K562 (cell line): Measurements from ENCODE around the gene THRSP. TPM values are rescaled to one million over a fixed set of nuclear protein-coding genes. Genes with fewer than 3 reads are reported as not detected.

ENCODE experiments used
- ATAC-seq: fragments of 200-7000 bp; cut with Tn5 transposase; 3 replicates; pipeline ENCODE4 v1.9.1; 2020; ENCODE audit warnings: moderate library complexity
- BruUV-seq: library from RNA; stranded (reverse); fragments of 400-500 nt; replicated peaks from 2 replicates; lab custom pipeline; 2021; lab: Mats Ljungman, UMichigan
- CTCF ChIA-PET: fragments of 300-600 bp; formaldehyde crosslinking; extraction: SDS; loops from one replicate; lab custom pipeline; 2021; ENCODE audit warnings: low intra/inter-chr PET ratio; lab: Yijun Ruan, JAX
- POLR2A ChIA-PET: fragments of 300-600, 350-650 bp; sonication (Branson Sonifier 250); formaldehyde crosslinking; extraction: SDS; loops from one replicate; lab custom pipeline; 2021; ENCODE audit warnings: antibody characterized with exemption, inconsistent platforms; lab: Yijun Ruan, JAX
- DNase-seq, 4 experiments: peaks; one replicate each; pipeline versions ENCODE4 v3.0.0 to v3.0.0-alpha.2; 2011 to 2018; ENCODE audit warnings: low spot score in 3 of 4, mixed read lengths in 3 of 4; ENCODE audit errors: extremely low read depth in 1 of 4
- FAIRE-seq: peaks from 2 replicates; lab custom pipeline; 2011; peaks lifted over from hg19 to GRCh38; lab: Jason Lieb, UNC
- H2AFZ ChIP-seq: 2 replicates; pipeline ENCODE4 v1.6.0; 2011; ENCODE audit warnings: low read depth, low read length, control low read depth, inconsistent platforms
- H3K27ac ChIP-seq: fragments of 200-600 bp; 3 replicates; pipeline ENCODE4 v1.8.0; 2011; ENCODE audit warnings: low read depth, mild to moderate bottlenecking, control low read depth, inconsistent platforms, low read length, moderate library complexity, mixed read lengths; ENCODE audit errors: extremely low read depth
- H3K27me3 ChIP-seq, 2 experiments: fragments of 300-600 bp in 1 of 2; 2 replicates in 1 of 2; 3 replicates in 1 of 2; pipeline versions ENCODE4 v1.6.0 to v1.8.0; 2011; ENCODE audit warnings: inconsistent platforms in 2 of 2, low read length in 2 of 2, mild to moderate bottlenecking in 1 of 2, mixed read lengths in 1 of 2, moderate library complexity in 1 of 2; ENCODE audit not compliant: control insufficient read depth in 2 of 2, insufficient read depth in 2 of 2
- H3K36me3 ChIP-seq: fragments of 300-600 bp; 3 replicates; pipeline ENCODE4 v1.8.0; 2011; ENCODE audit warnings: mild to moderate bottlenecking, low read length, inconsistent platforms; ENCODE audit not compliant: control insufficient read depth, insufficient read depth
- H3K4me1 ChIP-seq, 2 experiments: fragments of 200-600 bp in 1 of 2; replicated peaks in 1 of 2; 2 replicates in 1 of 2; 3 replicates in 1 of 2; pipeline versions ENCODE4 v1.5.1 to v1.8.0; 2011; ENCODE audit warnings: inconsistent platforms in 2 of 2, low read length in 2 of 2, mild to moderate bottlenecking in 1 of 2, mixed read lengths in 1 of 2, moderate library complexity in 1 of 2; ENCODE audit not compliant: control insufficient read depth in 2 of 2, insufficient read depth in 2 of 2
- H3K4me2 ChIP-seq: 2 replicates; pipeline ENCODE4 v1.6.1; 2011; ENCODE audit warnings: low read length, control low read depth, inconsistent platforms, mixed read lengths; ENCODE audit not compliant: insufficient read depth
- H3K4me3 ChIP-seq: fragments of 200-600 bp; sonication (generic), shearing (Covaris generic); 2 replicates; pipeline ENCODE4 v1.5.1; 2016; ENCODE audit warnings: control low read depth, inconsistent platforms
- H3K79me2 ChIP-seq: fragments of 200-600 bp; 3 replicates; pipeline ENCODE4 v1.8.0; 2011; ENCODE audit warnings: low read length, inconsistent platforms; ENCODE audit not compliant: control insufficient read depth, insufficient read depth
- H3K9ac ChIP-seq, 2 experiments: 2 replicates each; pipeline versions ENCODE4 v1.6.0 to v1.6.1; 2011; ENCODE audit warnings: low read depth in 2 of 2, low read length in 2 of 2, control low read depth in 1 of 2, inconsistent platforms in 1 of 2, mild to moderate bottlenecking in 1 of 2, mixed read lengths in 1 of 2; ENCODE audit not compliant: insufficient read depth in 1 of 2
- H3K9me1 ChIP-seq: one replicate; pipeline ENCODE4 v1.6.0; 2011; ENCODE audit warnings: inconsistent platforms, mild to moderate bottlenecking, low read length, moderate library complexity; ENCODE audit not compliant: control insufficient read depth, insufficient read depth
- H3K9me3 ChIP-seq: replicated peaks from 2 replicates; pipeline ENCODE4 v1.5.1; 2011; ENCODE audit warnings: low read depth, low read length, inconsistent platforms; ENCODE audit not compliant: control insufficient read depth, insufficient read depth
- H4K20me1 ChIP-seq: replicated peaks from 2 replicates; pipeline ENCODE4 v1.6.1; 2011; ENCODE audit warnings: low read length, inconsistent platforms, mixed read lengths; ENCODE audit not compliant: control insufficient read depth, insufficient read depth
- ARID1B ChIP-seq: fragments of 450-650 bp; IDR thresholded peaks from 2 replicates; pipeline ENCODE4 v1.6.1; 2016; ENCODE audit warnings: antibody characterized with exemption, mild to moderate bottlenecking, inconsistent platforms
- ATF3 ChIP-seq, 2 experiments: fragments of 450-650 bp in 1 of 2; sonication (generic) in 1 of 2; formaldehyde crosslinking in 1 of 2; IDR thresholded peaks in 1 of 2; conservative IDR thresholded peaks in 1 of 2; 2 replicates each; pipeline versions ENCODE4 v1.6.1 to v1.8.1; 2016 to 2023; ENCODE audit warnings: mild to moderate bottlenecking in 2 of 2, moderate library complexity in 2 of 2, inconsistent platforms in 1 of 2, missing genetic modification reagents in 1 of 2
- DPF2 ChIP-seq: fragments of 450-650 bp; IDR thresholded peaks from 2 replicates; pipeline ENCODE4 v1.6.1; 2016
- FOSL1 ChIP-seq: fragments of 200-800 bp; sonication (Bioruptor generic); conservative IDR thresholded peaks from 2 replicates; pipeline ENCODE4 v1.6.1; 2016; ENCODE audit warnings: missing genetic modification characterization, missing compliant biosample characterization
- MEF2A ChIP-seq: IDR thresholded peaks from 2 replicates; pipeline ENCODE4 v1.6.1; 2011; ENCODE audit warnings: low read depth, mild to moderate bottlenecking, low read length, moderate library complexity; ENCODE audit not compliant: control insufficient read depth
- NR2C1 ChIP-seq, 2 experiments: fragments of 450-650 bp; IDR thresholded peaks; 2 replicates each; pipeline ENCODE4 v1.6.1; 2017; ENCODE audit warnings: mild to moderate bottlenecking in 2 of 2, antibody characterized with exemption in 1 of 2, inconsistent platforms in 1 of 2, missing compliant biosample characterization in 1 of 2, missing genetic modification characterization in 1 of 2
- NR2C2 ChIP-seq, 2 experiments: fragments of 200-800 bp in 1 of 2; sonication (Bioruptor generic) in 1 of 2; sonication (generic) in 1 of 2; formaldehyde crosslinking in 1 of 2; IDR thresholded peaks; 2 replicates each; pipeline versions ENCODE4 v1.6.1 to v1.8.0; 2016 to 2022; ENCODE audit warnings: mild to moderate bottlenecking in 1 of 2, missing compliant biosample characterization in 1 of 2, missing genetic modification characterization in 1 of 2, missing genetic modification reagents in 1 of 2
- TOE1 ChIP-seq, 2 experiments: fragments of 450-650 bp in 1 of 2; sonication (generic) in 1 of 2; formaldehyde crosslinking in 1 of 2; IDR thresholded peaks; 2 replicates each; pipeline versions ENCODE4 v1.7.1 to v1.8.0; 2016 to 2022; ENCODE audit warnings: borderline replicate concordance in 2 of 2, mild to moderate bottlenecking in 2 of 2, antibody characterized with exemption in 1 of 2, inconsistent platforms in 1 of 2, low read depth in 1 of 2, missing genetic modification reagents in 1 of 2, moderate library complexity in 1 of 2
- ZNF316 ChIP-seq: fragments of 450-650 bp; IDR thresholded peaks from 2 replicates; pipeline ENCODE4 v1.6.1; 2016
- ZNF407 ChIP-seq: fragments of 450-650 bp; IDR thresholded peaks from 2 replicates; pipeline ENCODE4 v1.6.1; 2016; ENCODE audit warnings: low read depth
- ZNF785 ChIP-seq: fragments of 250-450 bp; sonication (Bioruptor Pico); IDR thresholded peaks from 2 replicates; pipeline ENCODE4 v1.4.0; 2020; ENCODE audit warnings: mild to moderate bottlenecking
- WGBS: fragments of 100-300 bp; shearing (Covaris generic); methylation state at CpG from one replicate; pipeline ENCODE4 v1.1.6; 2016; ENCODE audit warnings: low coverage, mixed read lengths; ENCODE audit not compliant: insufficient coverage; ENCODE audit errors: missing lambda C conversion rate; 5-methylcytosine and 5-hydroxymethylcytosine counted together
- in situ Hi-C: fragments of 300-500 bp; cut with MboI; formaldehyde crosslinking; loops from 4 replicates; pipeline ENCODE4 v1.15.0; 2018; ENCODE audit warnings: inconsistent platforms, mixed read lengths
- intact Hi-C: fragments of 100-400 bp; cut with micrococcal nuclease; formaldehyde crosslinking; loops from 2 replicates; pipeline ENCODE4 v1.14.2; 2022
- polyA plus RNA-seq, 8 experiments: library from polyadenylated mRNA; depleted of rRNA in 4 of 8; stranded (reverse) in 5 of 8; unstranded in 3 of 8; fragments of >200 nt; fragmentation: Nextera tagmentation in 2 of 8; fragmentation: Illumina TruSeq in 1 of 8; extraction: Ambion mirVana in 2 of 8; extraction: Trizol in 1 of 8; gene quantifications; 2 replicates each; pipeline versions ENCODE4 v1.2.1 to v1.2.3, GENCODE V29; 2011 to 2014; ENCODE audit warnings: inconsistent platforms in 1 of 8, missing spikeins in 1 of 8
- total RNA-seq, 7 experiments: library from RNA; depleted of rRNA in 6 of 7; stranded (reverse); fragments of >200 nt in 6 of 7; fragmentation: Illumina TruSeq in 2 of 7; extraction: Trizol in 2 of 7; gene quantifications; 2 replicates each; pipeline versions ENCODE4 v1.2.1 to v1.2.3, GENCODE V29; 2011 to 2021; ENCODE audit warnings: low replicate concordance in 1 of 7

THRSP gene
- total and polyA plus RNA-seq, 9 of the 15 experiments (the other 6 are each of a cell fraction or from before 2014, with no cell fraction given): 0.23 to 0.56 (median 0.31) TPM; not detected in 2

- TF ChIP-seq MEF2A: no peak
- 0 out of 2 replicates have a peak, but pooled peaks have one; percentile 28 for TF ChIP-seq DPF2
- no peak for TF ChIP-seq NR2C2 (CRISPR knock-in tag; IDR thresholded peaks at IDR 0.05)
- TF ChIP-seq NR2C2 (tag; IDR thresholded peaks at IDR 0.05): peak; percentile 58; the same call in 1 of the 2 replicates
- 0 out of 2 replicates have a peak, but pooled peaks have one; percentile 32 for TF ChIP-seq ARID1B
- peak; percentile 27; the same call in 1 of the 2 replicates for TF ChIP-seq NR2C1 (IDR thresholded peaks at IDR 0.05)
- TF ChIP-seq NR2C1 (tag; IDR thresholded peaks at IDR 0.05): no peak
- no peak for TF ChIP-seq ZNF785
- TF ChIP-seq TOE1 (IDR thresholded peaks at IDR 0.05; ENCODE audit: borderline replicate concordance): no peak
- TF ChIP-seq TOE1 (CRISPR knock-in tag; IDR thresholded peaks at IDR 0.05; ENCODE audit: borderline replicate concordance, low read depth): no peak
- TF ChIP-seq ZNF316: no peak
- peak; percentile 68 for TF ChIP-seq FOSL1
- TF ChIP-seq, all 486 proteins: peak for 8
Observed at GRCh38 chr11:78072455-78072854, 8.8 kb downstream of the THRSP start (continued).

GRCh38 chr11:78074756-78075155 is 11.1 kb downstream of the THRSP start:
- Histone ChIP-seq H3K4me1 (peaks cover 14 to 31% of the 10 kb centered on the region in 2 experiments), H3K9me1 (no peaks in the 10 kb centered on the region), H3K36me3 (peaks cover 61% of the 10 kb centered on the region), H3K9ac (no peak overlapping the region), H3K27ac (no peak overlapping the region), H3K9me3 (no peaks in the 10 kb centered on the region), H3K4me3 (no peak overlapping the region), H3K4me2 (no peak overlapping the region), H2AFZ (no peak overlapping the region), H3K27me3 (no peaks in the 10 kb centered on the region), H3K79me2 (peaks cover 86% of the 10 kb centered on the region), H4K20me1 (peaks cover 9% of the 10 kb centered on the region; the same call in 1 of the 2 replicates)
- ChIA-PET CTCF (no interaction called here), POLR2A (interaction anchor here (1.0 kb wide), 1 partner anchor 34 kb away, joined by 3 read pairs; no protein-coding TSS in a partner anchor)
- peak in 1 of 4 experiments; percentile 31 for DNase-seq
- in situ Hi-C loops (no loop called here), intact Hi-C loops (no loop called here)
- ATAC-seq: no peak
- no peak for FAIRE-seq
- no TSS peak for BruUV-seq
- WGBS: 63% methylated on average over 6 of the region's 6 CpGs
- TF ChIP-seq ZNF407: no peak
- peak; percentile 35; the same call in 1 of the 2 replicates for TF ChIP-seq ATF3 (IDR thresholded peaks at IDR 0.05)
- TF ChIP-seq ATF3 (CRISPR knock-in tag; conservative IDR thresholded peaks at IDR 0.05): no peak
